ENCODE data around the gene FOCAD.

GRCh38 chr9:20914556-20914955 lies 230.5 kb downstream of the FOCAD start:
- TF ChIP-seq, protein P1, sequence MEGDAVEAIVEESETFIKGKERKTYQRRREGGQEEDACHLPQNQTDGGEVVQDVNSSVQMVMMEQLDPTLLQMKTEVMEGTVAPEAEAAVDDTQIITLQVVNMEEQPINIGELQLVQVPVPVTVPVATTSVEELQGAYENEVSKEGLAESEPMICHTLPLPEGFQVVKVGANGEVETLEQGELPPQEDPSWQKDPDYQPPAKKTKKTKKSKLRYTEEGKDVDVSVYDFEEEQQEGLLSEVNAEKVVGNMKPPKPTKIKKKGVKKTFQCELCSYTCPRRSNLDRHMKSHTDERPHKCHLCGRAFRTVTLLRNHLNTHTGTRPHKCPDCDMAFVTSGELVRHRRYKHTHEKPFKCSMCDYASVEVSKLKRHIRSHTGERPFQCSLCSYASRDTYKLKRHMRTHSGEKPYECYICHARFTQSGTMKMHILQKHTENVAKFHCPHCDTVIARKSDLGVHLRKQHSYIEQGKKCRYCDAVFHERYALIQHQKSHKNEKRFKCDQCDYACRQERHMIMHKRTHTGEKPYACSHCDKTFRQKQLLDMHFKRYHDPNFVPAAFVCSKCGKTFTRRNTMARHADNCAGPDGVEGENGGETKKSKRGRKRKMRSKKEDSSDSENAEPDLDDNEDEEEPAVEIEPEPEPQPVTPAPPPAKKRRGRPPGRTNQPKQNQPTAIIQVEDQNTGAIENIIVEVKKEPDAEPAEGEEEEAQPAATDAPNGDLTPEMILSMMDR (IDR thresholded peaks at IDR 0.05) = no peak
- no peak for TF ChIP-seq POLR2A (IDR thresholded peaks at IDR 0.05)
